ENCODE results near the gene SLC9A3. TPM values are rescaled to one million over a fixed set of nuclear protein-coding genes. Genes with fewer than 3 reads are reported as not detected.

Gene SLC9A3
- total and polyA plus RNA-seq, 8 donors = 0.60 to 1.9 (median 0.95) TPM

GRCh38 chr5:464843-465590 lies 59.2 kb downstream of the SLC9A3 start:
- H3K27me3 ChIP-seq = no peaks in the 10 kb centered on the region
- H3K36me3 ChIP-seq = peaks cover 0 to 30% (median 0%) of the 10 kb centered on the region in 3 donors
- FAIRE-seq (no peak), ATAC-seq (no peak), DNase-seq (peak in 5 of 6 donors; percentile 2 to 75 (median 26))
- H3K27ac ChIP-seq = no peak overlapping the region
- TF ChIP-seq, protein P1, sequence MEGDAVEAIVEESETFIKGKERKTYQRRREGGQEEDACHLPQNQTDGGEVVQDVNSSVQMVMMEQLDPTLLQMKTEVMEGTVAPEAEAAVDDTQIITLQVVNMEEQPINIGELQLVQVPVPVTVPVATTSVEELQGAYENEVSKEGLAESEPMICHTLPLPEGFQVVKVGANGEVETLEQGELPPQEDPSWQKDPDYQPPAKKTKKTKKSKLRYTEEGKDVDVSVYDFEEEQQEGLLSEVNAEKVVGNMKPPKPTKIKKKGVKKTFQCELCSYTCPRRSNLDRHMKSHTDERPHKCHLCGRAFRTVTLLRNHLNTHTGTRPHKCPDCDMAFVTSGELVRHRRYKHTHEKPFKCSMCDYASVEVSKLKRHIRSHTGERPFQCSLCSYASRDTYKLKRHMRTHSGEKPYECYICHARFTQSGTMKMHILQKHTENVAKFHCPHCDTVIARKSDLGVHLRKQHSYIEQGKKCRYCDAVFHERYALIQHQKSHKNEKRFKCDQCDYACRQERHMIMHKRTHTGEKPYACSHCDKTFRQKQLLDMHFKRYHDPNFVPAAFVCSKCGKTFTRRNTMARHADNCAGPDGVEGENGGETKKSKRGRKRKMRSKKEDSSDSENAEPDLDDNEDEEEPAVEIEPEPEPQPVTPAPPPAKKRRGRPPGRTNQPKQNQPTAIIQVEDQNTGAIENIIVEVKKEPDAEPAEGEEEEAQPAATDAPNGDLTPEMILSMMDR (IDR thresholded peaks at IDR 0.05) = no peak
- H3K9me3 ChIP-seq = no peaks in the 10 kb centered on the region
- intact Hi-C loops (cut with DNase I) = no loop called here
- no peak overlapping the region for H3K4me3 ChIP-seq
- WGBS, 2 donors = 93 to 95% methylated on average over 59 to 63 of the region's 63 CpGs
- H3K4me1 ChIP-seq = no peaks in the 10 kb centered on the region

GRCh38 chr5:464446-464842 lies 59.8 kb downstream of the SLC9A3 start:
- Histone ChIP-seq H3K36me3 (peaks cover 0 to 30% (median 0%) of the 10 kb centered on the region in 3 donors), H3K27me3 (no peaks in the 10 kb centered on the region), H3K4me1 (peaks cover 0 to under 1% (median 0%) of the 10 kb centered on the region in 3 donors), H3K27ac (no peak overlapping the region), H3K9me3 (no peaks in the 10 kb centered on the region), H3K4me3 (no peak overlapping the region)
- TF ChIP-seq, protein P1 (IDR thresholded peaks at IDR 0.05) = no peak
- DNase-seq = peak in 2 of 6 donors; percentile 1 to 12
- intact Hi-C loops (cut with DNase I) = no loop called here
- 93 to 95% methylated on average over 19 of the region's 19 CpGs for WGBS, 2 donors
- FAIRE-seq = no peak
- ATAC-seq = no peak

GRCh38 chr5:463952-464351 lies 60.3 kb downstream of the SLC9A3 start:
- Histone ChIP-seq H3K9me3 (no peaks in the 10 kb centered on the region), H3K27me3 (no peaks in the 10 kb centered on the region), H3K4me3 (no peak overlapping the region), H3K36me3 (peaks cover 0 to 30% (median 0%) of the 10 kb centered on the region in 3 donors), H3K27ac (no peak overlapping the region), H3K4me1 (peaks cover 0 to 5% (median 0%) of the 10 kb centered on the region in 3 donors)
- peak in 1 of 6 donors; percentile 4 for DNase-seq
- ATAC-seq = no peak
- 87 to 88% methylated on average over 18 of the region's 18 CpGs for WGBS, 2 donors
- no peak for FAIRE-seq
- TF ChIP-seq, protein P1 (IDR thresholded peaks at IDR 0.05) = no peak
- intact Hi-C loops (cut with DNase I) = no loop called here

DNA sequence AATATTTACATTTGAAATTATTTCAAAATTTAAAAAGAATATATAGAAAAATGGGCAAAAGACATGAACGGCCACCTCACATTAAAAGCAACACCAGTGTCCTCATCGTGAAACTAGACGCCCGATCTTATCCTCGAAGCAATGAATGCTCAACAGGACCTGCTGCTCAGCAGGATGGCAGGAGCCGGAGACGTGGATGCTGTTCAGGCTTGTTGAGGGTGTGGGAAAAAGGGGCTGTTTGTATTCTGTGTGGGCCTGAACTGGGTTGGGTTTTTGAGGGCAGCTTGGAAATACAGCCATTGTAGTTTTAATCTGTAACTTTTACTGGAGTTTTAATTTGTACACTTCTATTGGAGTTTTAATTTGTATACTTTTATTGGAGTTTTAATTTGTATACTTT lies 60.9 kb downstream of the SLC9A3 start:
- Histone ChIP-seq H3K4me3 (no peak overlapping the region), H3K27me3 (no peaks in the 10 kb centered on the region), H3K27ac (no peak overlapping the region), H3K36me3 (peaks cover 0 to 30% (median 0%) of the 10 kb centered on the region in 3 donors), H3K4me1 (peaks cover 0 to 5% (median 0%) of the 10 kb centered on the region in 3 donors), H3K9me3 (no peaks in the 10 kb centered on the region)
- intact Hi-C loops (cut with DNase I) = no loop called here
- 81 to 82% methylated on average over 7 of the region's 7 CpGs for WGBS, 2 donors
- DNase-seq (no peak), ATAC-seq (no peak), FAIRE-seq (no peak)
- TF ChIP-seq, protein P1 (IDR thresholded peaks at IDR 0.05) = no peak

GRCh38 chr5:462051-462481 lies 62.2 kb downstream of the SLC9A3 start:
- no peaks in the 10 kb centered on the region for H3K27me3 ChIP-seq
- peaks cover 0 to 39% (median 0%) of the 10 kb centered on the region in 3 donors for H3K36me3 ChIP-seq
- H3K4me1 ChIP-seq = peaks cover 0 to 5% (median 0%) of the 10 kb centered on the region in 3 donors
- no peaks in the 10 kb centered on the region for H3K9me3 ChIP-seq
- no peak for ATAC-seq
- peak in 2 of 6 donors; percentile 1 to 6 for DNase-seq
- H3K27ac ChIP-seq = no peak overlapping the region
- TF ChIP-seq, protein P1 (IDR thresholded peaks at IDR 0.05) = no peak
- no peak overlapping the region for H3K4me3 ChIP-seq
- no peak for FAIRE-seq
- intact Hi-C loops (cut with DNase I) = no loop called here
- WGBS, 2 donors = 96 to 97% methylated on average over 24 of the region's 24 CpGs

Data from pancreas (tissue), 10 donors.